Measurements from ENCODE around the gene EXO5.
"Not testable (repeated sequence)": the region's sequence is repeated elsewhere in the genome, so short reads cannot be mapped to it uniquely, and the experiment has no call there.

EXO5 gene

GRCh38 chr1:40556121-40556520 lies 47.6 kb downstream of the EXO5 start:
- Histone ChIP-seq H3K4me1 (no peaks in the 10 kb centered on the region), H3K4me3 (no peak overlapping the region), H3K36me3 (no peaks in the 10 kb centered on the region), H3K27ac (no peak overlapping the region), H3K9me3 (no peaks in the 10 kb centered on the region), H3K27me3 (no peaks in the 10 kb centered on the region)
- TF ChIP-seq, protein P1, sequence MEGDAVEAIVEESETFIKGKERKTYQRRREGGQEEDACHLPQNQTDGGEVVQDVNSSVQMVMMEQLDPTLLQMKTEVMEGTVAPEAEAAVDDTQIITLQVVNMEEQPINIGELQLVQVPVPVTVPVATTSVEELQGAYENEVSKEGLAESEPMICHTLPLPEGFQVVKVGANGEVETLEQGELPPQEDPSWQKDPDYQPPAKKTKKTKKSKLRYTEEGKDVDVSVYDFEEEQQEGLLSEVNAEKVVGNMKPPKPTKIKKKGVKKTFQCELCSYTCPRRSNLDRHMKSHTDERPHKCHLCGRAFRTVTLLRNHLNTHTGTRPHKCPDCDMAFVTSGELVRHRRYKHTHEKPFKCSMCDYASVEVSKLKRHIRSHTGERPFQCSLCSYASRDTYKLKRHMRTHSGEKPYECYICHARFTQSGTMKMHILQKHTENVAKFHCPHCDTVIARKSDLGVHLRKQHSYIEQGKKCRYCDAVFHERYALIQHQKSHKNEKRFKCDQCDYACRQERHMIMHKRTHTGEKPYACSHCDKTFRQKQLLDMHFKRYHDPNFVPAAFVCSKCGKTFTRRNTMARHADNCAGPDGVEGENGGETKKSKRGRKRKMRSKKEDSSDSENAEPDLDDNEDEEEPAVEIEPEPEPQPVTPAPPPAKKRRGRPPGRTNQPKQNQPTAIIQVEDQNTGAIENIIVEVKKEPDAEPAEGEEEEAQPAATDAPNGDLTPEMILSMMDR (IDR thresholded peaks at IDR 0.05) = no peak
- intact Hi-C loops (cut with DNase I; ENCODE audit: low total_unique reads) = no loop called here
- DNase-seq = no peak

DNA sequence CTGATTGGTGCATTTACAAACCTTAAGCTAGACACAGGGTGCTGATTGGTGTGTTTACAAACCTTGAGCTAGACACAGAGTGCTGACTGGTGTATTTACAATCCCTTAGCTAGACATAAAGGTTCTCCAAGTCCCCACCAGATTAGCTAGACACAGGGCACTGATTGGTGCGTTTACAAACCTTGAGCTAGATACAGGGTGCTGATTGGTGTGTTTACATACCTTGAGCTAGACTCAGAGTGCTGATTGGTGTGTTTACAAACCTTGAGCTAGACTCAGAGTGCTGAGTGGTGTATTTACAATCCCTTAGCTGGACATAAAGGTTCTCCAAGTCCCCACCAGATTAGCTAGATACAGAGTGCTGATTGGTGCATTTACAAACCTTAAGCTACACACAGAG lies 49.7 kb downstream of the EXO5 start:
- H3K36me3 ChIP-seq; H3K27ac ChIP-seq; DNase-seq; H3K27me3 ChIP-seq; H3K4me3 ChIP-seq; H3K4me1 ChIP-seq; H3K9me3 ChIP-seq; intact Hi-C loops (cut with DNase I; ENCODE audit: low total_unique reads): not testable (repeated sequence)

DNA sequence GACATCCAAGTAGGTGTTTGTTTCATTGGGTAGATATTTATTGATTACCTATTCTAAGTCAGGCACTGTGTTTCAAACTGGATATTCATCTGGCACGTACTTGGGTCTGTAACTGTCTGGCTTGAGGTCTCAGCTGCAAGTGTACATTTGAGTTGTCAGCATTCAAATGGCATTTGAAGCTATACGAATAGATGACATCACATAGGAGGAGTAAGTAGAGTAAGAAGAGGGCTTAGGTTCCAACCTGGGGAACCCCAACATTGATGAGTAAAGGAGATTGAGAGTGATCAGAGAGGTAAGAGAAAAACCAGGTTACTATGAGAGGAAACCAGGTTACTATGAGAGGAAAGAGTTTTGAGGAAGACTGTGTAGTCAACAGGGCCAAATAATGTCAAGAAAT lies 53.6 kb downstream of the EXO5 start:
- Histone ChIP-seq H3K27ac (no peak overlapping the region), H3K27me3 (no peaks in the 10 kb centered on the region), H3K4me1 (no peaks in the 10 kb centered on the region), H3K9me3 (no peaks in the 10 kb centered on the region), H3K4me3 (no peak overlapping the region), H3K36me3 (no peaks in the 10 kb centered on the region)
- no peak for DNase-seq
- TF ChIP-seq, protein P1 (IDR thresholded peaks at IDR 0.05) = no peak
- intact Hi-C loops (cut with DNase I; ENCODE audit: low total_unique reads) = no loop called here

DNA sequence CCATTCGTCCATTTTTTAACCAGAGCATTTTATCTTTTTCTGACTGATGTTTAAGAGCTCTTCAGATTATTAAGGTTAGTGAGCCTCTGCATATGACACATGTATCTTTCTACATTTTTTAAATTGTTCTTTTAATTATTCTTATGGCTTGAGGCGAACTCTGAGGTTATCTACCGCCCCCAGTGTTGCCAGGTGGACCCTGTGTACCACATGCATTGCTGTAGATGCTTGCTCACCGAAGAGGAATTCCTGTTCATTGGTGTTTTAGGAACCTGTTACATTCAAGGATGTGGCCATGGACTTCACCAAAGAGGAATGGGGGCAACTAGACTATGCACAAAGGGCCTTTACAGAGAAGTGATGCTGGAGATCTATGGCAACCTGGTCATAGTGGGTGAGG lies 54.7 kb downstream of the EXO5 start:
- no peaks in the 10 kb centered on the region for H3K9me3 ChIP-seq
- TF ChIP-seq, protein P1 (IDR thresholded peaks at IDR 0.05) = no peak
- intact Hi-C loops (cut with DNase I; ENCODE audit: low total_unique reads) = no loop called here
- no peaks in the 10 kb centered on the region for H3K27me3 ChIP-seq
- DNase-seq = no peak
- no peak overlapping the region for H3K4me3 ChIP-seq
- H3K36me3 ChIP-seq = no peaks in the 10 kb centered on the region
- no peak overlapping the region for H3K27ac ChIP-seq
- no peaks in the 10 kb centered on the region for H3K4me1 ChIP-seq

DNA sequence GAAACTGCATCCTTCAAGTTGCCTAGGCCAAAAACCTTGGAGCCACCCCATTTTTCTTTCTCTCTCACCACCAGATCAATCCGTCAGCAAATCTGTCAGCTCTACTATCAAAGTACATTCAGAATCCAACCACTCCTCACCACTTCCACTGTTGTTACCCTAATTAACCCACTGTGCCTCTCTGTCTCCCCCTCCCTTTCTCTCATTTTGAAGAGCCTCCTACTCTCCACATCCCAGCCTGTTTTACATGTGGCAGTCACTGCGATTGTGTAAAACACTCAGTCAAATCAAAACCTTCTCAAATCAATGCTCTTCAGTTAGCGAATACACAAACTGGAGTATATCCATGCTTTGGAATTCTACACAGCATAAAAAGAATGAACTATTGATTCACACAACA lies 55.9 kb downstream of the EXO5 start:
- H3K27me3 ChIP-seq = no peaks in the 10 kb centered on the region
- TF ChIP-seq, protein P1 (IDR thresholded peaks at IDR 0.05) = no peak
- no peak for DNase-seq
- no peak overlapping the region for H3K27ac ChIP-seq
- no peak overlapping the region for H3K4me3 ChIP-seq
- H3K36me3 ChIP-seq = no peaks in the 10 kb centered on the region
- no peaks in the 10 kb centered on the region for H3K4me1 ChIP-seq
- H3K9me3 ChIP-seq = no peaks in the 10 kb centered on the region
- intact Hi-C loops (cut with DNase I; ENCODE audit: low total_unique reads) = no loop called here

DNA sequence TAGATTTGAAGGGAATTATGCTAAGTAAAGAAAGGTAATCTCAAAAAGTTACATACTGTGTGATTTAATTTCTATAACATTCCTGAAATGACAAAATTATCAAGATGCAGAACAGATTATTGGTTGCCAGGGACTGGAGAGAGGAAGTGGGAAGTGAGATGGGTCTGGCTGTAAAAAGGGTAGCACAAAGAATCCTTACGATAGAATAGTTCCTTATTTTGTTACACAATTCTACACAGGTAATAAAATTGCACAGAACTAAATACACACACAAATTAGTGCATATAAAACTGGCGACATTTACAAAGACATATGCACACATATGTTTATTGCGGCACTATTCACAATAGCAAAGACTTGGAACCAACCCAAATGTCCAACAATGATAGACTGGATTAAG lies 56.3 kb downstream of the EXO5 start:
- TF ChIP-seq, protein P1 (IDR thresholded peaks at IDR 0.05) = no peak
- DNase-seq = no peak
- no peak overlapping the region for H3K27ac ChIP-seq
- no peak overlapping the region for H3K4me3 ChIP-seq
- H3K36me3 ChIP-seq = no peaks in the 10 kb centered on the region
- no peaks in the 10 kb centered on the region for H3K4me1 ChIP-seq
- no peaks in the 10 kb centered on the region for H3K9me3 ChIP-seq
- no peaks in the 10 kb centered on the region for H3K27me3 ChIP-seq
- intact Hi-C loops (cut with DNase I; ENCODE audit: low total_unique reads) = no loop called here
